ENCODE results near the gene TRIM10. TPM values are rescaled to one million over a fixed set of nuclear protein-coding genes. Genes with fewer than 3 reads are reported as not detected.

The TRIM10 gene
- total RNA-seq, 4 donors from 2014 or later, result not detected

DNA sequence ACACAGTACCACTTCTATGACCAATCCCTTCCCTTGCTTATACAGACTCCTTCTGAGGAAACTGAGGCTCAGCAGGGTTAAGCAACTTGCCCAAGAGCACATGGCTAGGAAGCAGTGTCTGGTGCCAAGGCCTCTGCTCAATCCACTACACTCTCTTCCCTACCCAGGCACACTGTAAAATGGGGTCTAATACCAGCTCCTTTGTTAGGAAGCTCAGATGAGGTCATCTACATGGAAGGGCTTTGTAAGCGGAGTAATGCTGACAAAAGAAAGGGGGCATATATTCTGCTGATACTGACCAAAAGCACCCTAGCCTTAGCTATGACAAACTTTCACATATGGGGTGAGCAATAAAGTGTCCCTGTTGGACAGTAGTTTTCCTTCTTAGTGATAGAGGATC is 43.1 kb upstream of the TRIM10 start:
- ATAC-seq, result no peak
- H3K9me3 ChIP-seq, result no peaks in the 10 kb centered on the region
- intact Hi-C loops (cut with DNase I; ENCODE audit: low total_unique reads), result no loop called here

GRCh38 chr6:30202366-30202765 is 41.4 kb upstream of the TRIM10 start:
- Histone ChIP-seq H3K27me3 (no peaks in the 10 kb centered on the region), H3K36me3 (peaks cover 0 to 28% of the 10 kb centered on the region in 2 donors), H3K9me3 (no peaks in the 10 kb centered on the region), H3K4me3 (no peak overlapping the region), H3K4me1 (peaks cover 13 to 18% of the 10 kb centered on the region in 2 donors), H3K27ac (no peak overlapping the region)
- TF ChIP-seq POLR2A (IDR thresholded peaks at IDR 0.05) (no peak), CTCF (IDR thresholded peaks at IDR 0.05 in 4 of 5, conservative IDR thresholded peaks at IDR 0.05 in 1 of 5) (no peak)
- in situ Hi-C loops (cut with MboI; ENCODE audit: low sequenced_read_pairs in 4 of 4), result no loop called here
- DNase-seq, result no peak
- no peak for ATAC-seq
- intact Hi-C loops (cut with DNase I; ENCODE audit: low total_unique reads), result no loop called here

More for the DNA sequence above, 43.1 kb upstream of the TRIM10 start:
- Histone ChIP-seq H3K4me1 (peaks cover 20 to 28% of the 10 kb centered on the region in 2 donors), H3K4me3 (no peak overlapping the region), H3K36me3 (peaks cover 0 to 12% of the 10 kb centered on the region in 2 donors), H3K27ac (no peak overlapping the region), H3K27me3 (no peaks in the 10 kb centered on the region)
- TF ChIP-seq CTCF (IDR thresholded peaks at IDR 0.05 in 4 of 5, conservative IDR thresholded peaks at IDR 0.05 in 1 of 5) (no peak), POLR2A (IDR thresholded peaks at IDR 0.05) (no peak)
- in situ Hi-C loops (cut with MboI; ENCODE audit: low sequenced_read_pairs in 4 of 4), result no loop called here
- no peak for DNase-seq

- no peaks in the 10 kb centered on the region for H3K27me3 ChIP-seq
- peaks cover 0 to 43% of the 10 kb centered on the region in 2 donors for H3K36me3 ChIP-seq
Observed at GRCh38 chr6:30200551-30201281, 39.7 kb upstream of the TRIM10 start.

GRCh38 chr6:30198166-30199084 is 37.4 kb upstream of the TRIM10 start:
- no peak for ATAC-seq
- in situ Hi-C loops (cut with MboI; ENCODE audit: low sequenced_read_pairs in 4 of 4), result no loop called here
- TF ChIP-seq CTCF (IDR thresholded peaks at IDR 0.05 in 4 of 5, conservative IDR thresholded peaks at IDR 0.05 in 1 of 5) (no peak), POLR2A (IDR thresholded peaks at IDR 0.05) (no peak)
- DNase-seq, result no peak
- Histone ChIP-seq H3K27ac (no peak overlapping the region), H3K27me3 (no peaks in the 10 kb centered on the region), H3K4me3 (no peak overlapping the region), H3K4me1 (peaks cover 0 to 4% of the 10 kb centered on the region in 2 donors), H3K9me3 (no peaks in the 10 kb centered on the region), H3K36me3 (peaks cover 0 to 55% of the 10 kb centered on the region in 2 donors)
- intact Hi-C loops (cut with DNase I; ENCODE audit: low total_unique reads), result no loop called here

More at GRCh38 chr6:30200551-30201281, 39.7 kb upstream of the TRIM10 start:
- in situ Hi-C loops (cut with MboI; ENCODE audit: low sequenced_read_pairs in 4 of 4) (no loop called here), intact Hi-C loops (cut with DNase I; ENCODE audit: low total_unique reads) (no loop called here)
- peaks cover 0 to 4% of the 10 kb centered on the region in 2 donors for H3K4me1 ChIP-seq
- H3K9me3 ChIP-seq, result no peaks in the 10 kb centered on the region
- no peak overlapping the region for H3K4me3 ChIP-seq
- ATAC-seq (no peak), DNase-seq (no peak)
- TF ChIP-seq CTCF (IDR thresholded peaks at IDR 0.05 in 4 of 5, conservative IDR thresholded peaks at IDR 0.05 in 1 of 5), result no peak
- no peak for TF ChIP-seq POLR2A (IDR thresholded peaks at IDR 0.05)
- H3K27ac ChIP-seq, result no peak overlapping the region

Data from gastrocnemius medialis (tissue), 4 donors.